NCI-H2107 (cell line): ENCODE results near the gene HDAC4.

Experiments
- DNase-seq: peaks from one replicate; lab custom pipeline; 2025; lab: John Stamatoyannopoulos, UW

The HDAC4 gene

GRCh38 chr2:239234191-239235175 is 166.3 kb downstream of the HDAC4 start:
- no peak for DNase-seq

- no peak for DNase-seq
These were observed 167.2 kb downstream of the HDAC4 start for GRCh38 chr2:239233576-239233975.

GRCh38 chr2:239232195-239232578 is 168.6 kb downstream of the HDAC4 start:
- DNase-seq: no peak

GRCh38 chr2:239231231-239232194 is 169.3 kb downstream of the HDAC4 start:
- no peak for DNase-seq

GRCh38 chr2:239230318-239231052 is 170.3 kb downstream of the HDAC4 start:
- DNase-seq: no peak

- DNase-seq: no peak
These were observed 171.1 kb downstream of the HDAC4 start for GRCh38 chr2:239229545-239230279.

- DNase-seq: no peak
These were observed 173.0 kb downstream of the HDAC4 start for GRCh38 chr2:239227661-239228371.

- no peak for DNase-seq
These were observed 173.9 kb downstream of the HDAC4 start for GRCh38 chr2:239226677-239227581.

- no peak for DNase-seq
These were observed 174.8 kb downstream of the HDAC4 start for GRCh38 chr2:239225871-239226561.

- no peak for DNase-seq
These were observed 175.4 kb downstream of the HDAC4 start for GRCh38 chr2:239225371-239225851.

GRCh38 chr2:239224955-239225354 is 175.9 kb downstream of the HDAC4 start:
- DNase-seq: no peak

GRCh38 chr2:239224199-239224570 is 176.6 kb downstream of the HDAC4 start:
- DNase-seq: no peak

- DNase-seq: no peak
These were observed 177.3 kb downstream of the HDAC4 start for GRCh38 chr2:239223310-239224198.

GRCh38 chr2:239222706-239223309 is 178.0 kb downstream of the HDAC4 start:
- no peak for DNase-seq

- DNase-seq: no peak
These were observed 178.5 kb downstream of the HDAC4 start for GRCh38 chr2:239222312-239222660.

GRCh38 chr2:239220981-239221396 is 179.8 kb downstream of the HDAC4 start:
- DNase-seq: no peak

- no peak for DNase-seq
These were observed 180.5 kb downstream of the HDAC4 start for GRCh38 chr2:239220341-239220740.
